Fibroblast of lung (primary cell): Measurements from ENCODE around the gene AMPD3. TPM values are rescaled to one million over a fixed set of nuclear protein-coding genes. Genes with fewer than 3 reads are reported as not detected.

Source experiments
- DNase-seq, 2 donors: peaks; one replicate each; pipeline versions ENCODE4 v3.0.0 to v3.0.0-alpha.2; 2010; ENCODE audit warnings: low read depth in 2 of 2
- H2AFZ ChIP-seq: 2 replicates; pipeline ENCODE4 v1.5.1; 2012; ENCODE audit warnings: low read length, control low read depth, inconsistent platforms
- H3K27ac ChIP-seq: 2 replicates; pipeline ENCODE4 v1.5.1; 2011; ENCODE audit warnings: low read length, control low read depth; ENCODE audit not compliant: insufficient read depth
- H3K27me3 ChIP-seq: 2 replicates; pipeline ENCODE4 v1.5.1; 2011; ENCODE audit warnings: mild to moderate bottlenecking, low read length; ENCODE audit not compliant: control insufficient read depth, insufficient read depth
- H3K36me3 ChIP-seq: 2 replicates; pipeline ENCODE4 v1.5.1; 2011; ENCODE audit warnings: low read length; ENCODE audit not compliant: control insufficient read depth, insufficient read depth
- H3K4me1 ChIP-seq: 2 replicates; pipeline ENCODE4 v1.5.1; 2011; ENCODE audit warnings: low read length; ENCODE audit not compliant: control insufficient read depth, insufficient read depth; ENCODE audit errors: extremely low read depth
- H3K4me2 ChIP-seq: 2 replicates; pipeline ENCODE4 v1.5.1; 2011; ENCODE audit warnings: low read length, control low read depth; ENCODE audit not compliant: insufficient read depth; ENCODE audit errors: extremely low read depth
- H3K4me3 ChIP-seq, 4 experiments: fragments of 200-600 bp in 1 of 4; sonication (generic) in 1 of 4; replicated peaks in 1 of 4; 2 replicates each; pipeline ENCODE4 v1.5.1; 2011 to 2016; ENCODE audit warnings: low read length in 4 of 4, low read depth in 3 of 4, mild to moderate bottlenecking in 3 of 4, control low read depth in 2 of 4, inconsistent platforms in 1 of 4, mixed read lengths in 1 of 4; ENCODE audit not compliant: insufficient read depth in 1 of 4; ENCODE audit errors: control extremely low read depth in 1 of 4
- H3K79me2 ChIP-seq: 2 replicates; pipeline ENCODE4 v1.5.1; 2012; ENCODE audit warnings: mild to moderate bottlenecking, low read length, inconsistent platforms; ENCODE audit not compliant: control insufficient read depth, insufficient read depth
- H3K9ac ChIP-seq: 2 replicates; pipeline ENCODE4 v1.5.1; 2011; ENCODE audit warnings: mild to moderate bottlenecking, low read length, control low read depth; ENCODE audit not compliant: insufficient read depth
- H3K9me3 ChIP-seq: 2 replicates; pipeline ENCODE4 v1.5.1; 2012; ENCODE audit warnings: low read depth, low read length; ENCODE audit not compliant: control insufficient read depth, insufficient read depth
- H4K20me1 ChIP-seq: 2 replicates; pipeline ENCODE4 v1.5.1; 2011; ENCODE audit warnings: low read length; ENCODE audit not compliant: control insufficient read depth, insufficient read depth; ENCODE audit errors: extremely low read depth
- EZH2 ChIP-seq: IDR thresholded peaks from 2 replicates; pipeline ENCODE4 v1.5.1; 2012; ENCODE audit warnings: low read length, control low read depth, mild to moderate bottlenecking; ENCODE audit errors: missing control alignments
- polyA plus RNA-seq, 2 donors: library from polyadenylated mRNA; depleted of rRNA in 1 of 2; stranded (reverse) in 1 of 2; unstranded in 1 of 2; fragments of >200 nt; gene quantifications; 2 replicates each; pipeline ENCODE4 v1.2.1, GENCODE V29; 2011 to 2012; ENCODE audit warnings: missing spikeins in 1 of 2
- total RNA-seq: library from RNA; depleted of rRNA; stranded (reverse); fragments of >200 nt; gene quantifications from 2 replicates; pipeline ENCODE4 v1.2.1, GENCODE V29; 2014
- TF ChIP-seq, protein P1 (sequence below), 2 donors: IDR thresholded peaks in 1 of 2; conservative IDR thresholded peaks in 1 of 2; 1 replicate in 1 of 2; 2 replicates in 1 of 2; pipeline ENCODE4 v1.5.1; 2011 to 2012; ENCODE audit warnings: low read length in 2 of 2, control low read depth in 1 of 2, inconsistent platforms in 1 of 2, low read depth in 1 of 2, mild to moderate bottlenecking in 1 of 2

The AMPD3 gene
- total and polyA plus RNA-seq, 2 donors (not counting 1 experiment from before 2014, with no cell fraction given) = 18.1 to 24.9 TPM

GRCh38 chr11:10478574-10479550 is 23.8 kb downstream of the AMPD3 start:
- Histone ChIP-seq H4K20me1 (no peaks in the 10 kb centered on the region), H3K4me3 (no peak overlapping the region), H3K9me3 (no peaks in the 10 kb centered on the region), H2AFZ (no peak overlapping the region), H3K4me1 (no peaks in the 10 kb centered on the region), H3K4me2 (no peak overlapping the region), H3K27me3 (no peaks in the 10 kb centered on the region), H3K27ac (no peak overlapping the region), H3K9ac (no peak overlapping the region), H3K79me2 (no peaks in the 10 kb centered on the region), H3K36me3 (peaks cover 5% of the 10 kb centered on the region)
- TF ChIP-seq, protein P1, sequence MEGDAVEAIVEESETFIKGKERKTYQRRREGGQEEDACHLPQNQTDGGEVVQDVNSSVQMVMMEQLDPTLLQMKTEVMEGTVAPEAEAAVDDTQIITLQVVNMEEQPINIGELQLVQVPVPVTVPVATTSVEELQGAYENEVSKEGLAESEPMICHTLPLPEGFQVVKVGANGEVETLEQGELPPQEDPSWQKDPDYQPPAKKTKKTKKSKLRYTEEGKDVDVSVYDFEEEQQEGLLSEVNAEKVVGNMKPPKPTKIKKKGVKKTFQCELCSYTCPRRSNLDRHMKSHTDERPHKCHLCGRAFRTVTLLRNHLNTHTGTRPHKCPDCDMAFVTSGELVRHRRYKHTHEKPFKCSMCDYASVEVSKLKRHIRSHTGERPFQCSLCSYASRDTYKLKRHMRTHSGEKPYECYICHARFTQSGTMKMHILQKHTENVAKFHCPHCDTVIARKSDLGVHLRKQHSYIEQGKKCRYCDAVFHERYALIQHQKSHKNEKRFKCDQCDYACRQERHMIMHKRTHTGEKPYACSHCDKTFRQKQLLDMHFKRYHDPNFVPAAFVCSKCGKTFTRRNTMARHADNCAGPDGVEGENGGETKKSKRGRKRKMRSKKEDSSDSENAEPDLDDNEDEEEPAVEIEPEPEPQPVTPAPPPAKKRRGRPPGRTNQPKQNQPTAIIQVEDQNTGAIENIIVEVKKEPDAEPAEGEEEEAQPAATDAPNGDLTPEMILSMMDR (conservative IDR thresholded peaks at IDR 0.05 in 1 of 2, IDR thresholded peaks at IDR 0.05 in 1 of 2; ENCODE audit: low read depth in 1 of 2, low read length in 2 of 2) = no peak
- DNase-seq = no peak

DNA sequence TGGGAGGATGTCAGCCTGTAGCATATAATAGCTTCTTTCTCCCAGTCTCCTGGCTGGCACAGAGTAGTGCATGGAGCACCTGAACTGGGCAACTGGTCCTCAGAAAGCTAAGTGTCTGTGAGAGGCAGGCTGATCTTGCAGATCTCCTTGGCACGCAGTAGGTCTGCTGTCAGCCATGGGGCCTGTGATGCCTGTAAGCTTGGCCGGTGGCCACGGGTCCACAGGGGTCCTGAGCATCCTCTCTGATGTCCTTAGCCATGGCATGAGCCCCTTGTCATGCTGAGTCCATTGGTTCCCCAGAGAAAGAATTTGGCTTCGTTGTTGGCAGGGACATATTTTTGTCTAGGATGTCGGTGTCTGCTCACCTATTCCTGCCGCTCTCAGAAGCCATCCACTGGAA is 25.0 kb downstream of the AMPD3 start:
- Histone ChIP-seq H4K20me1 (no peaks in the 10 kb centered on the region), H3K36me3 (peaks cover 5% of the 10 kb centered on the region), H3K9ac (no peak overlapping the region)

GRCh38 chr11:10480760-10481159 is 25.7 kb downstream of the AMPD3 start:
- Histone ChIP-seq H3K27me3 (no peaks in the 10 kb centered on the region), H3K4me1 (no peaks in the 10 kb centered on the region), H3K79me2 (no peaks in the 10 kb centered on the region), H2AFZ (no peak overlapping the region), H3K36me3 (peaks cover 5% of the 10 kb centered on the region), H3K4me2 (no peak overlapping the region), H3K4me3 (no peak overlapping the region), H3K9ac (no peak overlapping the region), H3K9me3 (no peaks in the 10 kb centered on the region), H4K20me1 (no peaks in the 10 kb centered on the region), H3K27ac (no peak overlapping the region)
- TF ChIP-seq EZH2 = no peak
- TF ChIP-seq, protein P1 (conservative IDR thresholded peaks at IDR 0.05 in 1 of 2, IDR thresholded peaks at IDR 0.05 in 1 of 2; ENCODE audit: low read depth in 1 of 2, low read length in 2 of 2) = no peak
- no peak for DNase-seq

More for the DNA sequence above, 25.0 kb downstream of the AMPD3 start:
- H3K4me1 ChIP-seq = no peaks in the 10 kb centered on the region
- no peaks in the 10 kb centered on the region for H3K9me3 ChIP-seq
- no peak overlapping the region for H3K4me3 ChIP-seq
- no peak for DNase-seq
- no peak overlapping the region for H3K27ac ChIP-seq
- H2AFZ ChIP-seq = no peak overlapping the region
- no peak for TF ChIP-seq EZH2
- TF ChIP-seq, protein P1 (conservative IDR thresholded peaks at IDR 0.05 in 1 of 2, IDR thresholded peaks at IDR 0.05 in 1 of 2; ENCODE audit: low read depth in 1 of 2, low read length in 2 of 2) = no peak
- H3K27me3 ChIP-seq = no peaks in the 10 kb centered on the region
- no peaks in the 10 kb centered on the region for H3K79me2 ChIP-seq
- no peak overlapping the region for H3K4me2 ChIP-seq
